ENCODE data around the gene DNALI1. TPM values are rescaled to one million over a fixed set of nuclear protein-coding genes. Genes with fewer than 3 reads are reported as not detected.

Gene DNALI1
- total and polyA plus RNA-seq, 10 of the 15 experiments (the other 5 are each of a cell fraction or from before 2014, with no cell fraction given), result 0.03 to 0.13 (median 0.05) TPM; not detected in 7

DNA sequence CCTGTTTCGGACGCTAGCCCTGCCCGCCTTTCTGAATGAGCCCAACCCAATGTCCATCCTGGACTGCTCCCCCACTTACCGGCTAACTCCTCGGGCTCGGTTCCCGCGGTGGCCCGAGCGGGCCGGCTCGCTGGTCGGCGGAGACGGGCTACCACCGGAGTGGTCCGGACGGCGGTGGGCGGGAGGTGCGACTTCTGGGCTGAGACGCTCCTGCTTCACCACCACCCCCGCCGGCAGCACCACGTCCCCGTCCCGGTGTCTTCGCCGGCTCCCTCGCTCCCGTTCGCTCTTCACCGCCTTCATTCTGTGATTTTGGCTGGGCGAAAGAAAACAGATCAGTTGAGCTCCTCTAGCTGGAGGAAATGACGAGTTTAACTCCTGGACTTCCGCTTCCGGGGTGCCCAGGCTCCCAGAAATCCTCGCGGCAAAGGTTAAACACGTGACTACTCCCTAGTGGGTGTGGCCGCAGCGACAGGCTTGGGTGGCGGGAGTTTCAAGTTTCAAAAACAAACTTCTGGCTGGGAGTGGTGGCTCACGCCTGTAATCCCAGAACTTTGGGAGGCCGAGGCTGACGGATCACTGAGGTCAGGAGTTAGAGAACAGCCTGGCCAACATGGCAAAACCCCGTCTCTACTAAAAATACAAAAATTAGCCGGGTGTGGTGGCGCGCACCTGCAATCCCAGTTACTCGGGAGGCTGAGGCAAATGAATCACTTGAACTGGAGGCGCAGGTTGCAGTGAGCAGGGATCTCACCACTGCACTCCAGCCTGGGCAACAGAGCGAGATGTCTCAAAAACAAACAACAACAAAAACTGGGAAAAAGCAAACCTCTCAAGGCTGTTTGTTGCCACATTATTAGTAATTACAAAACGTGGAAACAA lies 2.6 kb upstream of the DNALI1 start, which contains the start of gene SNIP1 (continued):
- TF ChIP-seq YY1 (IDR thresholded peaks at IDR 0.05; ENCODE audit: low read depth, low read length) (0 out of 2 replicates have a peak, but pooled peaks have one; percentile 23), CBX5 (IDR thresholded peaks at IDR 0.05; ENCODE audit: low read depth) (peak; percentile 53; the same call in 1 of the 2 replicates), RUNX3 (IDR thresholded peaks at IDR 0.05; ENCODE audit: low read length) (peak; percentile 64), TARDBP (IDR thresholded peaks at IDR 0.05; ENCODE audit: borderline replicate concordance) (0 out of 2 replicates have a peak, but pooled peaks have one; percentile 64), IKZF1 (conservative IDR thresholded peaks at IDR 0.05) (peak; percentile 78), SREBF2 (IDR thresholded peaks at IDR 0.05; ENCODE audit: low read length) (peak; percentile 55; the same call in 1 of the 2 replicates), SUZ12 (IDR thresholded peaks at IDR 0.05; ENCODE audit: unreplicated experiment) (no peak), WRNIP1 (IDR thresholded peaks at IDR 0.05; ENCODE audit: borderline replicate concordance, low read depth, low read length) (no peak), SPI1 (IDR thresholded peaks at IDR 0.05; ENCODE audit: borderline replicate concordance, insufficient read depth, low read depth, low read length) (peak; percentile 40; the same call in 1 of the 2 replicates), BCL11A (IDR thresholded peaks at IDR 0.05; ENCODE audit: low read depth, low read length) (no peak), NR2C1 (IDR thresholded peaks at IDR 0.05) (peak; percentile 98), TCF7 (IDR thresholded peaks at IDR 0.05; ENCODE audit: borderline replicate concordance) (no peak)
- TF ChIP-seq, protein P1, sequence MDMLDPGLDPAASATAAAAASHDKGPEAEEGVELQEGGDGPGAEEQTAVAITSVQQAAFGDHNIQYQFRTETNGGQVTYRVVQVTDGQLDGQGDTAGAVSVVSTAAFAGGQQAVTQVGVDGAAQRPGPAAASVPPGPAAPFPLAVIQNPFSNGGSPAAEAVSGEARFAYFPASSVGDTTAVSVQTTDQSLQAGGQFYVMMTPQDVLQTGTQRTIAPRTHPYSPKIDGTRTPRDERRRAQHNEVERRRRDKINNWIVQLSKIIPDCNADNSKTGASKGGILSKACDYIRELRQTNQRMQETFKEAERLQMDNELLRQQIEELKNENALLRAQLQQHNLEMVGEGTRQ (IDR thresholded peaks at IDR 0.05; ENCODE audit: borderline replicate concordance, low read depth, low read length), result peak; percentile 66
- TF ChIP-seq, protein P2, sequence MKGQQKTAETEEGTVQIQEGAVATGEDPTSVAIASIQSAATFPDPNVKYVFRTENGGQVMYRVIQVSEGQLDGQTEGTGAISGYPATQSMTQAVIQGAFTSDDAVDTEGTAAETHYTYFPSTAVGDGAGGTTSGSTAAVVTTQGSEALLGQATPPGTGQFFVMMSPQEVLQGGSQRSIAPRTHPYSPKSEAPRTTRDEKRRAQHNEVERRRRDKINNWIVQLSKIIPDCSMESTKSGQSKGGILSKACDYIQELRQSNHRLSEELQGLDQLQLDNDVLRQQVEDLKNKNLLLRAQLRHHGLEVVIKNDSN (IDR thresholded peaks at IDR 0.05; ENCODE audit: borderline replicate concordance, extremely low read length, insufficient read depth, low read depth, low read length), result peak; percentile 84
